ENCODE results near the gene SGTA. TPM values are rescaled to one million over a fixed set of nuclear protein-coding genes. Genes with fewer than 3 reads are reported as not detected.

The SGTA gene
- total and polyA plus RNA-seq, 2 of the 4 experiments (the other 2 are of a cell fraction), result 17.4 to 72.9 TPM

- TF ChIP-seq RAD21 (IDR thresholded peaks at IDR 0.05; ENCODE audit: low read length) (no peak), NFE2L2 (IDR thresholded peaks at IDR 0.05; ENCODE audit: low read depth, low read length) (no peak)
Observed at GRCh38 chr19:2810141-2811091, 27.3 kb upstream of the SGTA start (continued).

GRCh38 chr19:2809387-2810140 is 26.5 kb upstream of the SGTA start:
- Histone ChIP-seq H3K4me2 (ENCODE audit: low read depth, low read length) (no peak overlapping the region), H4K91ac (ENCODE audit: insufficient read depth, low read depth, low read length) (no peak overlapping the region), H2AK5ac (ENCODE audit: low read depth, low read length) (no peak overlapping the region), H3K14ac (replicated peaks; ENCODE audit: low read depth, low read length) (no peak overlapping the region), H3K9me3 (ENCODE audit: control insufficient read depth, insufficient read depth, low read length) (no peaks in the 10 kb centered on the region), H3K56ac (ENCODE audit: extremely low read depth, insufficient read depth, low read length) (no peak overlapping the region), H3K36me3 (ENCODE audit: control insufficient read depth, insufficient read depth, low read length) (peaks cover 54% of the 10 kb centered on the region), H2BK15ac (ENCODE audit: low read depth, low read length) (no peak overlapping the region), H3K4me3 (ENCODE audit: insufficient read depth, low read depth, low read length) (no peak overlapping the region), H3K23ac (ENCODE audit: low read depth, low read length) (no peak overlapping the region), H4K20me1 (ENCODE audit: insufficient read depth, low read length) (no peaks in the 10 kb centered on the region; the same call in 1 of the 2 replicates), H2BK120ac (ENCODE audit: low read depth, low read length) (no peak overlapping the region), H3K79me1 (ENCODE audit: low read depth in 1 of 2, low read length in 2 of 2) (no peaks in the 10 kb centered on the region; a peak in 1 of 4 replicates), H3K27me3 (ENCODE audit: control insufficient read depth, insufficient read depth, low read length) (no peaks in the 10 kb centered on the region), H3K27ac (ENCODE audit: insufficient read depth, low read length) (no peak overlapping the region), H2AFZ (replicated peaks; ENCODE audit: low read length, poor library complexity) (no peak overlapping the region), H3K9ac (ENCODE audit: low read depth, low read length) (no peak overlapping the region), H3K4me1 (ENCODE audit: control insufficient read depth, insufficient read depth, low read length) (no peaks in the 10 kb centered on the region), H4K5ac (ENCODE audit: low read depth, low read length) (no peak overlapping the region), H2BK5ac (ENCODE audit: low read depth, low read length, poor library complexity, severe bottlenecking) (no peak overlapping the region), H3K18ac (ENCODE audit: low read depth, low read length) (no peak overlapping the region), H3K9me1 (ENCODE audit: insufficient read depth, low read length) (no peaks in the 10 kb centered on the region), H4K8ac (ENCODE audit: low read depth in 2 of 2, low read length in 2 of 2) (no peak overlapping the region), H2AK9ac (replicated peaks; ENCODE audit: low read depth, low read length, poor library complexity) (no peak overlapping the region), H2BK20ac (ENCODE audit: low read depth, low read length) (no peak overlapping the region), H3K4ac (ENCODE audit: low read depth, low read length) (no peak overlapping the region)
- ATAC-seq (ENCODE audit: low read depth), result no peak
- no TSS peak for BruUV-seq (replicated peaks)
- 94% methylated on average over 22 of the region's 37 CpGs; no CpG with 5 or more reads in 1 of the 2 experiments for WGBS, 2 experiments (ENCODE audit: extremely low coverage in 2 of 2, insufficient read length in 1 of 2)
- intact Hi-C loops (cut with micrococcal nuclease), result no loop called here
- ChIA-PET POLR2A (ENCODE audit: unreplicated experiment) (no interaction called here), CTCF (interaction anchor here (1.4 kb wide), 1 partner anchor 9 kb away, joined by 3 read pairs; the partner anchor contains the start of gene ZNF554)
- TF ChIP-seq USF2 (IDR thresholded peaks at IDR 0.05; ENCODE audit: low read depth, low read length) (no peak), POLR2A (IDR thresholded peaks at IDR 0.05; ENCODE audit: low read depth, low read length) (no peak), FOS (IDR thresholded peaks at IDR 0.05; ENCODE audit: low read depth, low read length) (no peak), NFE2L2 (IDR thresholded peaks at IDR 0.05; ENCODE audit: low read depth, low read length) (no peak), RAD21 (IDR thresholded peaks at IDR 0.05; ENCODE audit: low read length) (no peak), MAZ (IDR thresholded peaks at IDR 0.05; ENCODE audit: borderline replicate concordance, low read depth, low read length) (no peak), BHLHE40 (IDR thresholded peaks at IDR 0.05; ENCODE audit: low read depth, low read length) (no peak)
- TF ChIP-seq, protein P1, sequence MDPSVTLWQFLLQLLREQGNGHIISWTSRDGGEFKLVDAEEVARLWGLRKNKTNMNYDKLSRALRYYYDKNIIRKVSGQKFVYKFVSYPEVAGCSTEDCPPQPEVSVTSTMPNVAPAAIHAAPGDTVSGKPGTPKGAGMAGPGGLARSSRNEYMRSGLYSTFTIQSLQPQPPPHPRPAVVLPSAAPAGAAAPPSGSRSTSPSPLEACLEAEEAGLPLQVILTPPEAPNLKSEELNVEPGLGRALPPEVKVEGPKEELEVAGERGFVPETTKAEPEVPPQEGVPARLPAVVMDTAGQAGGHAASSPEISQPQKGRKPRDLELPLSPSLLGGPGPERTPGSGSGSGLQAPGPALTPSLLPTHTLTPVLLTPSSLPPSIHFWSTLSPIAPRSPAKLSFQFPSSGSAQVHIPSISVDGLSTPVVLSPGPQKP (IDR thresholded peaks at IDR 0.05; ENCODE audit: borderline replicate concordance, low read depth, low read length), result no peak
- in situ Hi-C loops (cut with MboI; ENCODE audit: low sequenced_read_pairs), result no loop called here
- dilution Hi-C loops (cut with HindIII; ENCODE audit: low sequenced_read_pairs, unreplicated experiment), result no loop called here
- no peak for DNase-seq

All from IMR-90 (cell line).